GM23338 (cell line): ENCODE measurements around the gene ABR. TPM values are rescaled to one million over a fixed set of nuclear protein-coding genes. Genes with fewer than 3 reads are reported as not detected.

ENCODE experiments used
- ATAC-seq: fragments of 200-7000 bp; cut with Tn5 transposase; 3 replicates; pipeline ENCODE4 v1.9.1; 2020
- DNase-seq: peaks from one replicate; pipeline ENCODE4 v3.0.0-alpha.2; 2015; ENCODE audit warnings: low spot score
- H2AFZ ChIP-seq: fragments of 200-600 bp; sonication (generic); 2 replicates; pipeline ENCODE4 v1.8.0; 2016; ENCODE audit warnings: antibody characterized with exemption, mild to moderate bottlenecking, moderate library complexity
- H3F3A ChIP-seq: fragments of 200-600 bp; sonication (generic); replicated peaks from 2 replicates; pipeline ENCODE4 v1.8.0; 2017; ENCODE audit warnings: antibody characterized with exemption, mixed run types, low read depth
- H3K27ac ChIP-seq: fragments of 200-600 bp; sonication (generic); 2 replicates; pipeline ENCODE4 v1.6.1; 2016; ENCODE audit warnings: low read depth
- H3K27me3 ChIP-seq: fragments of 200-600 bp; sonication (generic); 2 replicates; pipeline ENCODE4 v1.8.0; 2016; ENCODE audit warnings: mild to moderate bottlenecking, mixed run types, moderate library complexity; ENCODE audit not compliant: insufficient read depth
- H3K36me3 ChIP-seq: fragments of 200-600 bp; sonication (generic); 2 replicates; pipeline ENCODE4 v1.8.0; 2016; ENCODE audit warnings: mild to moderate bottlenecking; ENCODE audit not compliant: insufficient read depth
- H3K4me1 ChIP-seq: fragments of 200-600 bp; sonication (generic); 2 replicates; pipeline ENCODE4 v1.8.0; 2016; ENCODE audit warnings: mild to moderate bottlenecking, moderate library complexity; ENCODE audit not compliant: insufficient read depth
- H3K4me2 ChIP-seq: fragments of 200-600 bp; sonication (generic); 2 replicates; pipeline ENCODE4 v1.7.1; 2017; ENCODE audit warnings: mixed run types
- H3K4me3 ChIP-seq: fragments of 200-600 bp; sonication (generic); 2 replicates; pipeline ENCODE4 v1.6.1; 2016; ENCODE audit warnings: mixed run types
- H3K79me2 ChIP-seq: fragments of 200-600 bp; sonication (generic); replicated peaks from 2 replicates; pipeline ENCODE4 v1.8.0; 2017; ENCODE audit warnings: mild to moderate bottlenecking; ENCODE audit not compliant: insufficient read depth
- H3K9me2 ChIP-seq: fragments of 200-600 bp; sonication (generic); 2 replicates; pipeline ENCODE4 v1.8.0; 2017; ENCODE audit not compliant: insufficient read depth
- H4K20me1 ChIP-seq: fragments of 200-600 bp; sonication (generic); replicated peaks from 2 replicates; pipeline ENCODE4 v1.8.0; 2017; ENCODE audit warnings: mild to moderate bottlenecking; ENCODE audit not compliant: insufficient read depth
- H3K27ac Mint-ChIP-seq: 2 replicates; pipeline ENCODE4 v1.8.0; 2020; ENCODE audit warnings: inconsistent platforms, mild to moderate bottlenecking, moderate library complexity, mixed read lengths
- H3K27me3 Mint-ChIP-seq: 3 replicates; pipeline ENCODE4 v1.8.0; 2022; ENCODE audit warnings: low read depth, mild to moderate bottlenecking, moderate library complexity, mixed read lengths, inconsistent platforms; ENCODE audit not compliant: insufficient read depth, poor library complexity
- H3K36me3 Mint-ChIP-seq: 3 replicates; pipeline ENCODE4 v1.8.0; 2021; ENCODE audit warnings: low read depth, mild to moderate bottlenecking, inconsistent platforms, moderate library complexity, mixed read lengths
- H3K4me1 Mint-ChIP-seq: 3 replicates; pipeline ENCODE4 v1.8.0; 2020; ENCODE audit warnings: mild to moderate bottlenecking, inconsistent platforms, mixed read lengths
- H3K4me3 Mint-ChIP-seq: 3 replicates; pipeline ENCODE4 v1.8.0; 2021; ENCODE audit warnings: moderate library complexity, mild to moderate bottlenecking, inconsistent platforms, mixed read lengths
- H3K9me3 Mint-ChIP-seq: 3 replicates; pipeline ENCODE4 v1.8.0; 2020; ENCODE audit warnings: moderate library complexity, mild to moderate bottlenecking, inconsistent platforms, mixed read lengths
- CREB1 ChIP-seq: fragments of 250-450 bp; sonication (Bioruptor Pico); IDR thresholded peaks from 2 replicates; pipeline ENCODE4 v1.5.0; 2020; ENCODE audit warnings: low read depth, mild to moderate bottlenecking, moderate library complexity
- EZH2 ChIP-seq: fragments of 200-600 bp; sonication (generic); IDR thresholded peaks from one replicate; pipeline ENCODE4 v1.8.0; 2017; ENCODE audit warnings: antibody characterized with exemption, mild to moderate bottlenecking, low read depth; ENCODE audit not compliant: unreplicated experiment
- EZH2phosphoT487 ChIP-seq: fragments of 200-600 bp; sonication (generic); IDR thresholded peaks from one replicate; pipeline ENCODE4 v1.8.1; 2018; ENCODE audit warnings: antibody characterized with exemption; ENCODE audit not compliant: unreplicated experiment
- JUNB ChIP-seq: IDR thresholded peaks from one replicate; pipeline ENCODE4 v1.6.1; 2016; ENCODE audit warnings: antibody characterized with exemption; ENCODE audit not compliant: unreplicated experiment
- NANOG ChIP-seq: IDR thresholded peaks from 2 replicates; pipeline ENCODE4 v1.6.1; 2016; ENCODE audit warnings: antibody characterized with exemption, borderline replicate concordance
- POLR2AphosphoS5 ChIP-seq: IDR thresholded peaks from 2 replicates; pipeline ENCODE4 v1.6.1; 2016; ENCODE audit warnings: antibody characterized with exemption, low read depth
- STAT1 ChIP-seq: IDR thresholded peaks from one replicate; pipeline ENCODE4 v1.6.1; 2016; ENCODE audit warnings: antibody characterized with exemption; ENCODE audit not compliant: unreplicated experiment
- ZNF114 ChIP-seq: fragments of 250-450 bp; sonication (Bioruptor Pico); IDR thresholded peaks from 2 replicates; pipeline ENCODE4 v1.5.0; 2020; ENCODE audit warnings: mild to moderate bottlenecking, moderate library complexity
- ZNF331 ChIP-seq: fragments of 250-450 bp; sonication (Bioruptor Pico); IDR thresholded peaks from 2 replicates; pipeline ENCODE4 v1.5.0; 2020; ENCODE audit warnings: low read depth, mild to moderate bottlenecking, moderate library complexity
- polyA plus RNA-seq: library from polyadenylated mRNA; unstranded; fragments of >200 nt; fragmentation: Nextera tagmentation; extraction: Ambion mirVana; gene quantifications from 2 replicates; pipeline ENCODE4 v1.2.1, GENCODE V29; 2016
- total RNA-seq: library from RNA; depleted of rRNA; stranded (reverse); fragments of >200 nt; shearing (Covaris generic); gene quantifications from 2 replicates; pipeline ENCODE4 v1.2.3, GENCODE V29; 2014
- TF ChIP-seq, protein P1 (sequence below): fragments of 250-450 bp; sonication (Bioruptor Pico); IDR thresholded peaks from 2 replicates; pipeline ENCODE4 v1.5.0; 2020; ENCODE audit warnings: mild to moderate bottlenecking, moderate library complexity
- TF ChIP-seq, protein P2 (sequence below): IDR thresholded peaks from one replicate; pipeline ENCODE4 v1.6.1; 2018; ENCODE audit warnings: antibody characterized with exemption; ENCODE audit not compliant: unreplicated experiment
- TF ChIP-seq, protein P3 (sequence below), 2 experiments: fragments of 200-600 bp in 1 of 2; sonication (generic) in 1 of 2; conservative IDR thresholded peaks; 2 replicates each; pipeline versions ENCODE4 v1.5.1 to v1.6.1; 2016 to 2017; ENCODE audit warnings: antibody characterized with exemption in 2 of 2, low read depth in 2 of 2, mild to moderate bottlenecking in 2 of 2, moderate library complexity in 1 of 2
- TF ChIP-seq, protein P4 (sequence below): IDR thresholded peaks from 2 replicates; pipeline ENCODE4 v1.6.1; 2016; ENCODE audit warnings: antibody characterized with exemption

Gene ABR
- total and polyA plus RNA-seq, 2 experiments from 2014 or later = 15.0 to 27.7 TPM

DNA sequence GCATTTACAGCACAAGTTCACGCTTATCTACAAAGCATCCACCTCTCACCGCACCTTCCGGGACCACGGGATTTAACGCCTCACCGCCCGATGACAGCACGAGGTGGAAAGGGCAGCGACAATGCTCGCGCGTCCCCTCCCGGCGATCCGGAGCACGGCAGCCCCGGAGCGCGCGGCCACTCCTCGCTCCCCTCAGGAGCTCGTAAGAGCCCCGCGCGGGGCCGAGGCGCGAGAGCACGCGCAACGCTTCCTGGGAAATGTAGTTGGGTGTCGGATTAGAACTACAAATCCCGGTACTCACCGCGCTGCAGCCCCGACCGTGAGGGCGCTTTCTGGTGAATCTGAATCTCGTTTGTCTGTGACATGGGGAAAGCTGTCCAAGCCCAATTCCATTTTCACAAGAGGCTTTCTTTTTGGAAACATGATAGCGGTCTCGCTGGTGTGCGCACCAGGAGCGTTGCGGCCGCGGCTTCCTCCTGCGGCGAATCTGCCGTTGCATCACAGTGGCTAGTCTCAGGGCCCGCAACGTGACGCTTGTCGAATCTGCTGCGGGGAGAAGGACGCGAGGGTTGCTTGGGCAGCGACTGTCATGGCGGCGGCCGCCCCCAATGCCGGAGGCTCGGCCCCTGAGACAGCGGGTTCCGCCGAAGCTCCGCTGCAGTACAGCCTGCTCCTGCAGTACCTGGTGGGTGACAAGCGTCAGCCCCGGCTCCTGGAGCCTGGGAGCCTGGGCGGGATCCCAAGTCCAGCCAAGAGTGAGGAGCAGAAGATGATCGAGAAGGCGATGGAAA is 183.0 kb downstream of the ABR start, which contains the start of gene TIMM22:
TSS of gene TIMM22 (plus strand) at position 576 of the 791 bp plus-strand sequence. CDS start at position 590, 14 bp downstream.
- H3K27ac ChIP-seq = peak within 1 kb of the TSS; percentile 96; the same call in 1 of the 2 replicates

More for the DNA sequence above, 183.0 kb downstream of the ABR start, which contains the start of gene TIMM22:
- peaks cover 9% of the 10 kb centered on the region for H3F3A ChIP-seq
- H3K4me3 ChIP-seq = peak within 1 kb of the TSS; percentile 100
- peak within 1 kb of the TSS; percentile 100 for H3K27ac Mint-ChIP-seq
- peaks cover 7% of the 10 kb centered on the region; the same call in 1 of the 2 replicates for H3K27me3 ChIP-seq
- peaks cover 22% of the 10 kb centered on the region; the same call in 1 of the 2 replicates for H3K36me3 ChIP-seq
- H4K20me1 ChIP-seq = peaks cover 12% of the 10 kb centered on the region
- peak within 1 kb of the TSS; percentile 97 for H3K4me3 Mint-ChIP-seq
- H3K79me2 ChIP-seq = peaks cover 18% of the 10 kb centered on the region
- no peaks in the 10 kb centered on the region for H3K9me2 ChIP-seq
- TF ChIP-seq EZH2 = no peak
- TF ChIP-seq, protein P1, sequence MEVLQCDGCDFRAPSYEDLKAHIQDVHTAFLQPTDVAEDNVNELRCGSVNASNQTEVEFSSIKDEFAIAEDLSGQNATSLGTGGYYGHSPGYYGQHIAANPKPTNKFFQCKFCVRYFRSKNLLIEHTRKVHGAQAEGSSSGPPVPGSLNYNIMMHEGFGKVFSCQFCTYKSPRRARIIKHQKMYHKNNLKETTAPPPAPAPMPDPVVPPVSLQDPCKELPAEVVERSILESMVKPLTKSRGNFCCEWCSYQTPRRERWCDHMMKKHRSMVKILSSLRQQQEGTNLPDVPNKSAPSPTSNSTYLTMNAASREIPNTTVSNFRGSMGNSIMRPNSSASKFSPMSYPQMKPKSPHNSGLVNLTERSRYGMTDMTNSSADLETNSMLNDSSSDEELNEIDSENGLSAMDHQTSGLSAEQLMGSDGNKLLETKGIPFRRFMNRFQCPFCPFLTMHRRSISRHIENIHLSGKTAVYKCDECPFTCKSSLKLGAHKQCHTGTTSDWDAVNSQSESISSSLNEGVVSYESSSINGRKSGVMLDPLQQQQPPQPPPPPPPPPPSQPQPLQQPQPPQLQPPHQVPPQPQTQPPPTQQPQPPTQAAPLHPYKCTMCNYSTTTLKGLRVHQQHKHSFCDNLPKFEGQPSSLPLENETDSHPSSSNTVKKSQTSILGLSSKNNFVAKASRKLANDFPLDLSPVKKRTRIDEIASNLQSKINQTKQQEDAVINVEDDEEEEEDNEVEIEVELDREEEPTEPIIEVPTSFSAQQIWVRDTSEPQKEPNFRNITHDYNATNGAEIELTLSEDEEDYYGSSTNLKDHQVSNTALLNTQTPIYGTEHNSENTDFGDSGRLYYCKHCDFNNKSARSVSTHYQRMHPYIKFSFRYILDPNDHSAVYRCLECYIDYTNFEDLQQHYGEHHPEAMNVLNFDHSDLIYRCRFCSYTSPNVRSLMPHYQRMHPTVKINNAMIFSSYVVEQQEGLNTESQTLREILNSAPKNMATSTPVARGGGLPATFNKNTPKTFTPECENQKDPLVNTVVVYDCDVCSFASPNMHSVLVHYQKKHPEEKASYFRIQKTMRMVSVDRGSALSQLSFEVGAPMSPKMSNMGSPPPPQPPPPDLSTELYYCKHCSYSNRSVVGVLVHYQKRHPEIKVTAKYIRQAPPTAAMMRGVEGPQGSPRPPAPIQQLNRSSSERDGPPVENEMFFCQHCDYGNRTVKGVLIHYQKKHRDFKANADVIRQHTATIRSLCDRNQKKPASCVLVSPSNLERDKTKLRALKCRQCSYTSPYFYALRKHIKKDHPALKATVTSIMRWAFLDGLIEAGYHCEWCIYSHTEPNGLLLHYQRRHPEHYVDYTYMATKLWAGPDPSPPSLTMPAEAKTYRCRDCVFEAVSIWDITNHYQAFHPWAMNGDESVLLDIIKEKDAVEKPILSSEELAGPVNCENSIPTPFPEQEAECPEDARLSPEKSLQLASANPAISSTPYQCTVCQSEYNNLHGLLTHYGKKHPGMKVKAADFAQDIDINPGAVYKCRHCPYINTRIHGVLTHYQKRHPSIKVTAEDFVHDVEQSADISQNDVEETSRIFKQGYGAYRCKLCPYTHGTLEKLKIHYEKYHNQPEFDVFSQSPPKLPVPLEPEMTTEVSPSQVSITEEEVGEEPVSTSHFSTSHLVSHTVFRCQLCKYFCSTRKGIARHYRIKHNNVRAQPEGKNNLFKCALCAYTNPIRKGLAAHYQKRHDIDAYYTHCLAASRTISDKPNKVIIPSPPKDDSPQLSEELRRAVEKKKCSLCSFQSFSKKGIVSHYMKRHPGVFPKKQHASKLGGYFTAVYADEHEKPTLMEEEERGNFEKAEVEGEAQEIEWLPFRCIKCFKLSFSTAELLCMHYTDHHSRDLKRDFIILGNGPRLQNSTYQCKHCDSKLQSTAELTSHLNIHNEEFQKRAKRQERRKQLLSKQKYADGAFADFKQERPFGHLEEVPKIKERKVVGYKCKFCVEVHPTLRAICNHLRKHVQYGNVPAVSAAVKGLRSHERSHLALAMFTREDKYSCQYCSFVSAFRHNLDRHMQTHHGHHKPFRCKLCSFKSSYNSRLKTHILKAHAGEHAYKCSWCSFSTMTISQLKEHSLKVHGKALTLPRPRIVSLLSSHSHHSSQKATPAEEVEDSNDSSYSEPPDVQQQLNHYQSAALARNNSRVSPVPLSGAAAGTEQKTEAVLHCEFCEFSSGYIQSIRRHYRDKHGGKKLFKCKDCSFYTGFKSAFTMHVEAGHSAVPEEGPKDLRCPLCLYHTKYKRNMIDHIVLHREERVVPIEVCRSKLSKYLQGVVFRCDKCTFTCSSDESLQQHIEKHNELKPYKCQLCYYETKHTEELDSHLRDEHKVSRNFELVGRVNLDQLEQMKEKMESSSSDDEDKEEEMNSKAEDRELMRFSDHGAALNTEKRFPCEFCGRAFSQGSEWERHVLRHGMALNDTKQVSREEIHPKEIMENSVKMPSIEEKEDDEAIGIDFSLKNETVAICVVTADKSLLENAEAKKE (CRISPR knock-in tag) = no peak
- no peak for TF ChIP-seq ZNF331 (CRISPR knock-in tag)
- no peak for TF ChIP-seq NANOG
- TF ChIP-seq, protein P2, sequence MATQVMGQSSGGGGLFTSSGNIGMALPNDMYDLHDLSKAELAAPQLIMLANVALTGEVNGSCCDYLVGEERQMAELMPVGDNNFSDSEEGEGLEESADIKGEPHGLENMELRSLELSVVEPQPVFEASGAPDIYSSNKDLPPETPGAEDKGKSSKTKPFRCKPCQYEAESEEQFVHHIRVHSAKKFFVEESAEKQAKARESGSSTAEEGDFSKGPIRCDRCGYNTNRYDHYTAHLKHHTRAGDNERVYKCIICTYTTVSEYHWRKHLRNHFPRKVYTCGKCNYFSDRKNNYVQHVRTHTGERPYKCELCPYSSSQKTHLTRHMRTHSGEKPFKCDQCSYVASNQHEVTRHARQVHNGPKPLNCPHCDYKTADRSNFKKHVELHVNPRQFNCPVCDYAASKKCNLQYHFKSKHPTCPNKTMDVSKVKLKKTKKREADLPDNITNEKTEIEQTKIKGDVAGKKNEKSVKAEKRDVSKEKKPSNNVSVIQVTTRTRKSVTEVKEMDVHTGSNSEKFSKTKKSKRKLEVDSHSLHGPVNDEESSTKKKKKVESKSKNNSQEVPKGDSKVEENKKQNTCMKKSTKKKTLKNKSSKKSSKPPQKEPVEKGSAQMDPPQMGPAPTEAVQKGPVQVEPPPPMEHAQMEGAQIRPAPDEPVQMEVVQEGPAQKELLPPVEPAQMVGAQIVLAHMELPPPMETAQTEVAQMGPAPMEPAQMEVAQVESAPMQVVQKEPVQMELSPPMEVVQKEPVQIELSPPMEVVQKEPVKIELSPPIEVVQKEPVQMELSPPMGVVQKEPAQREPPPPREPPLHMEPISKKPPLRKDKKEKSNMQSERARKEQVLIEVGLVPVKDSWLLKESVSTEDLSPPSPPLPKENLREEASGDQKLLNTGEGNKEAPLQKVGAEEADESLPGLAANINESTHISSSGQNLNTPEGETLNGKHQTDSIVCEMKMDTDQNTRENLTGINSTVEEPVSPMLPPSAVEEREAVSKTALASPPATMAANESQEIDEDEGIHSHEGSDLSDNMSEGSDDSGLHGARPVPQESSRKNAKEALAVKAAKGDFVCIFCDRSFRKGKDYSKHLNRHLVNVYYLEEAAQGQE = no peak
- no peak for TF ChIP-seq STAT1
- TF ChIP-seq, protein P3, sequence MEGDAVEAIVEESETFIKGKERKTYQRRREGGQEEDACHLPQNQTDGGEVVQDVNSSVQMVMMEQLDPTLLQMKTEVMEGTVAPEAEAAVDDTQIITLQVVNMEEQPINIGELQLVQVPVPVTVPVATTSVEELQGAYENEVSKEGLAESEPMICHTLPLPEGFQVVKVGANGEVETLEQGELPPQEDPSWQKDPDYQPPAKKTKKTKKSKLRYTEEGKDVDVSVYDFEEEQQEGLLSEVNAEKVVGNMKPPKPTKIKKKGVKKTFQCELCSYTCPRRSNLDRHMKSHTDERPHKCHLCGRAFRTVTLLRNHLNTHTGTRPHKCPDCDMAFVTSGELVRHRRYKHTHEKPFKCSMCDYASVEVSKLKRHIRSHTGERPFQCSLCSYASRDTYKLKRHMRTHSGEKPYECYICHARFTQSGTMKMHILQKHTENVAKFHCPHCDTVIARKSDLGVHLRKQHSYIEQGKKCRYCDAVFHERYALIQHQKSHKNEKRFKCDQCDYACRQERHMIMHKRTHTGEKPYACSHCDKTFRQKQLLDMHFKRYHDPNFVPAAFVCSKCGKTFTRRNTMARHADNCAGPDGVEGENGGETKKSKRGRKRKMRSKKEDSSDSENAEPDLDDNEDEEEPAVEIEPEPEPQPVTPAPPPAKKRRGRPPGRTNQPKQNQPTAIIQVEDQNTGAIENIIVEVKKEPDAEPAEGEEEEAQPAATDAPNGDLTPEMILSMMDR (conservative IDR thresholded peaks at IDR 0.05; ENCODE audit: low read depth in 2 of 2) = peak; percentile 80 to 99
- no peak for TF ChIP-seq ZNF114
- peak; percentile 81 for TF ChIP-seq POLR2AphosphoS5
- TF ChIP-seq, protein P4, sequence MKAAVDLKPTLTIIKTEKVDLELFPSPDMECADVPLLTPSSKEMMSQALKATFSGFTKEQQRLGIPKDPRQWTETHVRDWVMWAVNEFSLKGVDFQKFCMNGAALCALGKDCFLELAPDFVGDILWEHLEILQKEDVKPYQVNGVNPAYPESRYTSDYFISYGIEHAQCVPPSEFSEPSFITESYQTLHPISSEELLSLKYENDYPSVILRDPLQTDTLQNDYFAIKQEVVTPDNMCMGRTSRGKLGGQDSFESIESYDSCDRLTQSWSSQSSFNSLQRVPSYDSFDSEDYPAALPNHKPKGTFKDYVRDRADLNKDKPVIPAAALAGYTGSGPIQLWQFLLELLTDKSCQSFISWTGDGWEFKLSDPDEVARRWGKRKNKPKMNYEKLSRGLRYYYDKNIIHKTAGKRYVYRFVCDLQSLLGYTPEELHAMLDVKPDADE = peak; percentile 91
- no peak for TF ChIP-seq JUNB
- TF ChIP-seq CREB1 (CRISPR knock-in tag) = peak; percentile 94
- TF ChIP-seq EZH2phosphoT487 = no peak
- peaks cover 8% of the 10 kb centered on the region for H3K4me1 Mint-ChIP-seq
- H2AFZ ChIP-seq = peak within 1 kb of the TSS; percentile 100
- H3K27me3 Mint-ChIP-seq = peaks cover 8% of the 10 kb centered on the region
- H3K36me3 Mint-ChIP-seq = peaks cover 29% of the 10 kb centered on the region
- H3K4me1 ChIP-seq = peaks cover 7% of the 10 kb centered on the region
- DNase-seq (peak; percentile 99), ATAC-seq (peak; percentile 95)
- H3K9me3 Mint-ChIP-seq = peaks cover 30% of the 10 kb centered on the region
- peak within 1 kb of the TSS; percentile 98 for H3K4me2 ChIP-seq
